HepG2 (cell line): ENCODE data around the gene GMEB2. TPM values are rescaled to one million over a fixed set of nuclear protein-coding genes. Genes with fewer than 3 reads are reported as not detected.

ENCODE experiments used
- CEBPZ ChIP-seq: IDR thresholded peaks from 2 replicates; pipeline ENCODE4 v1.6.1; 2012; ENCODE audit warnings: low read length, improper control_type of control experiment
- JUND ChIP-seq: sonication (generic); formaldehyde crosslinking; IDR thresholded peaks from 2 replicates; pipeline ENCODE4 v1.8.0; 2022; ENCODE audit warnings: mild to moderate bottlenecking, missing genetic modification reagents
- MTA1 ChIP-seq: sonication (generic); formaldehyde crosslinking; IDR thresholded peaks from 2 replicates; pipeline ENCODE4 v1.4.0; 2020; ENCODE audit warnings: missing genetic modification reagents, mild to moderate bottlenecking, borderline replicate concordance
- ZBTB3 ChIP-seq: sonication (generic); formaldehyde crosslinking; IDR thresholded peaks from 2 replicates; pipeline ENCODE4 v1.4.0; 2020; ENCODE audit warnings: low read depth, mild to moderate bottlenecking, moderate library complexity, missing genetic modification reagents, borderline replicate concordance
- ZC3H13 ChIP-seq: sonication (generic); formaldehyde crosslinking; IDR thresholded peaks from 2 replicates; pipeline ENCODE4 v1.8.1; 2023; ENCODE audit warnings: mild to moderate bottlenecking, missing genetic modification reagents, moderate library complexity
- ZFP36L2 ChIP-seq: sonication (generic); formaldehyde crosslinking; IDR thresholded peaks from 2 replicates; pipeline ENCODE4 v1.4.0; 2020; ENCODE audit warnings: missing genetic modification reagents
- ZNF12 ChIP-seq: sonication (generic); formaldehyde crosslinking; IDR thresholded peaks from 2 replicates; pipeline ENCODE4 v1.5.0; 2020; ENCODE audit warnings: missing genetic modification reagents
- ZNF562 ChIP-seq: sonication (generic); formaldehyde crosslinking; IDR thresholded peaks from 2 replicates; pipeline ENCODE4 v1.8.0; 2022; ENCODE audit warnings: missing genetic modification reagents, borderline replicate concordance
- ZNF749 ChIP-seq: sonication (generic); formaldehyde crosslinking; IDR thresholded peaks from 2 replicates; pipeline ENCODE4 v1.8.0; 2022; ENCODE audit warnings: mild to moderate bottlenecking, missing genetic modification reagents, moderate library complexity, borderline replicate concordance
- ZNF841 ChIP-seq: sonication (generic); formaldehyde crosslinking; IDR thresholded peaks from 2 replicates; pipeline ENCODE4 v1.8.1; 2023; ENCODE audit warnings: missing genetic modification reagents, borderline replicate concordance
- polyA plus RNA-seq, 8 experiments: library from polyadenylated mRNA; depleted of rRNA in 3 of 8; stranded (reverse) in 7 of 8; unstranded in 1 of 8; fragments of >200 nt; fragmentation: Illumina TruSeq in 4 of 8; extraction: Trizol in 4 of 8; gene quantifications; 2 replicates each; pipeline versions ENCODE4 v1.2.1 to v1.2.3, GENCODE V29; 2011 to 2016; ENCODE audit warnings: low read depth in 4 of 8, missing spikeins in 1 of 8, mixed read lengths in 1 of 8; ENCODE audit not compliant: insufficient read depth in 1 of 8
- total RNA-seq, 5 experiments: library from RNA; depleted of rRNA; stranded (reverse); fragments of >200 nt; fragmentation: Illumina TruSeq; extraction: Trizol; gene quantifications; 2 replicates each; pipeline ENCODE4 v1.2.3, GENCODE V29; 2016; ENCODE audit warnings: low read depth in 1 of 5
- TF ChIP-seq, protein P1 (sequence below), 2 experiments: IDR thresholded peaks; 2 replicates each; pipeline ENCODE4 v1.6.1; 2011 to 2012; ENCODE audit warnings: low read length in 2 of 2, borderline replicate concordance in 1 of 2, low read depth in 1 of 2, mild to moderate bottlenecking in 1 of 2, moderate library complexity in 1 of 2
- TF ChIP-seq, protein P2 (sequence below): sonication (generic); formaldehyde crosslinking; IDR thresholded peaks from 2 replicates; pipeline ENCODE4 v1.4.0; 2020; ENCODE audit warnings: missing genetic modification reagents
- TF ChIP-seq, protein P3 (sequence below): sonication (generic); formaldehyde crosslinking; IDR thresholded peaks from 2 replicates; pipeline ENCODE4 v1.4.0; 2020; ENCODE audit warnings: missing genetic modification reagents

GMEB2 gene
- total and polyA plus RNA-seq, 2 of the 13 experiments (the other 11 are each of a cell fraction or from before 2014, with no cell fraction given) = 10.6 to 12.4 TPM

GRCh38 chr20:63574829-63575743, 51.8 kb downstream of the GMEB2 start (continued):
- TF ChIP-seq ZNF12 (CRISPR knock-in tag) = no peak
- TF ChIP-seq, protein P1, sequence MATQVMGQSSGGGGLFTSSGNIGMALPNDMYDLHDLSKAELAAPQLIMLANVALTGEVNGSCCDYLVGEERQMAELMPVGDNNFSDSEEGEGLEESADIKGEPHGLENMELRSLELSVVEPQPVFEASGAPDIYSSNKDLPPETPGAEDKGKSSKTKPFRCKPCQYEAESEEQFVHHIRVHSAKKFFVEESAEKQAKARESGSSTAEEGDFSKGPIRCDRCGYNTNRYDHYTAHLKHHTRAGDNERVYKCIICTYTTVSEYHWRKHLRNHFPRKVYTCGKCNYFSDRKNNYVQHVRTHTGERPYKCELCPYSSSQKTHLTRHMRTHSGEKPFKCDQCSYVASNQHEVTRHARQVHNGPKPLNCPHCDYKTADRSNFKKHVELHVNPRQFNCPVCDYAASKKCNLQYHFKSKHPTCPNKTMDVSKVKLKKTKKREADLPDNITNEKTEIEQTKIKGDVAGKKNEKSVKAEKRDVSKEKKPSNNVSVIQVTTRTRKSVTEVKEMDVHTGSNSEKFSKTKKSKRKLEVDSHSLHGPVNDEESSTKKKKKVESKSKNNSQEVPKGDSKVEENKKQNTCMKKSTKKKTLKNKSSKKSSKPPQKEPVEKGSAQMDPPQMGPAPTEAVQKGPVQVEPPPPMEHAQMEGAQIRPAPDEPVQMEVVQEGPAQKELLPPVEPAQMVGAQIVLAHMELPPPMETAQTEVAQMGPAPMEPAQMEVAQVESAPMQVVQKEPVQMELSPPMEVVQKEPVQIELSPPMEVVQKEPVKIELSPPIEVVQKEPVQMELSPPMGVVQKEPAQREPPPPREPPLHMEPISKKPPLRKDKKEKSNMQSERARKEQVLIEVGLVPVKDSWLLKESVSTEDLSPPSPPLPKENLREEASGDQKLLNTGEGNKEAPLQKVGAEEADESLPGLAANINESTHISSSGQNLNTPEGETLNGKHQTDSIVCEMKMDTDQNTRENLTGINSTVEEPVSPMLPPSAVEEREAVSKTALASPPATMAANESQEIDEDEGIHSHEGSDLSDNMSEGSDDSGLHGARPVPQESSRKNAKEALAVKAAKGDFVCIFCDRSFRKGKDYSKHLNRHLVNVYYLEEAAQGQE (IDR thresholded peaks at IDR 0.05; ENCODE audit: borderline replicate concordance in 1 of 2, low read depth in 1 of 2, low read length in 2 of 2) = no peak
- TF ChIP-seq ZNF749 (CRISPR knock-in tag) = 0 out of 2 replicates have a peak, but pooled peaks have one; percentile 64
- TF ChIP-seq, protein P2, sequence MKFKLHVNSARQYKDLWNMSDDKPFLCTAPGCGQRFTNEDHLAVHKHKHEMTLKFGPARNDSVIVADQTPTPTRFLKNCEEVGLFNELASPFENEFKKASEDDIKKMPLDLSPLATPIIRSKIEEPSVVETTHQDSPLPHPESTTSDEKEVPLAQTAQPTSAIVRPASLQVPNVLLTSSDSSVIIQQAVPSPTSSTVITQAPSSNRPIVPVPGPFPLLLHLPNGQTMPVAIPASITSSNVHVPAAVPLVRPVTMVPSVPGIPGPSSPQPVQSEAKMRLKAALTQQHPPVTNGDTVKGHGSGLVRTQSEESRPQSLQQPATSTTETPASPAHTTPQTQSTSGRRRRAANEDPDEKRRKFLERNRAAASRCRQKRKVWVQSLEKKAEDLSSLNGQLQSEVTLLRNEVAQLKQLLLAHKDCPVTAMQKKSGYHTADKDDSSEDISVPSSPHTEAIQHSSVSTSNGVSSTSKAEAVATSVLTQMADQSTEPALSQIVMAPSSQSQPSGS (CRISPR knock-in tag) = peak; percentile 47; the same call in 1 of the 2 replicates
- no peak for TF ChIP-seq CEBPZ
- peak; percentile 36; the same call in 1 of the 2 replicates for TF ChIP-seq JUND
- no peak for TF ChIP-seq MTA1
- TF ChIP-seq ZBTB3 = no peak
- TF ChIP-seq ZNF562 (CRISPR knock-in tag) = no peak
- TF ChIP-seq ZFP36L2 (CRISPR knock-in tag) = 0 out of 2 replicates have a peak, but pooled peaks have one; percentile 82
- TF ChIP-seq ZC3H13 (CRISPR knock-in tag) = no peak
- TF ChIP-seq ZNF841 (CRISPR knock-in tag) = no peak
- TF ChIP-seq, protein P3, sequence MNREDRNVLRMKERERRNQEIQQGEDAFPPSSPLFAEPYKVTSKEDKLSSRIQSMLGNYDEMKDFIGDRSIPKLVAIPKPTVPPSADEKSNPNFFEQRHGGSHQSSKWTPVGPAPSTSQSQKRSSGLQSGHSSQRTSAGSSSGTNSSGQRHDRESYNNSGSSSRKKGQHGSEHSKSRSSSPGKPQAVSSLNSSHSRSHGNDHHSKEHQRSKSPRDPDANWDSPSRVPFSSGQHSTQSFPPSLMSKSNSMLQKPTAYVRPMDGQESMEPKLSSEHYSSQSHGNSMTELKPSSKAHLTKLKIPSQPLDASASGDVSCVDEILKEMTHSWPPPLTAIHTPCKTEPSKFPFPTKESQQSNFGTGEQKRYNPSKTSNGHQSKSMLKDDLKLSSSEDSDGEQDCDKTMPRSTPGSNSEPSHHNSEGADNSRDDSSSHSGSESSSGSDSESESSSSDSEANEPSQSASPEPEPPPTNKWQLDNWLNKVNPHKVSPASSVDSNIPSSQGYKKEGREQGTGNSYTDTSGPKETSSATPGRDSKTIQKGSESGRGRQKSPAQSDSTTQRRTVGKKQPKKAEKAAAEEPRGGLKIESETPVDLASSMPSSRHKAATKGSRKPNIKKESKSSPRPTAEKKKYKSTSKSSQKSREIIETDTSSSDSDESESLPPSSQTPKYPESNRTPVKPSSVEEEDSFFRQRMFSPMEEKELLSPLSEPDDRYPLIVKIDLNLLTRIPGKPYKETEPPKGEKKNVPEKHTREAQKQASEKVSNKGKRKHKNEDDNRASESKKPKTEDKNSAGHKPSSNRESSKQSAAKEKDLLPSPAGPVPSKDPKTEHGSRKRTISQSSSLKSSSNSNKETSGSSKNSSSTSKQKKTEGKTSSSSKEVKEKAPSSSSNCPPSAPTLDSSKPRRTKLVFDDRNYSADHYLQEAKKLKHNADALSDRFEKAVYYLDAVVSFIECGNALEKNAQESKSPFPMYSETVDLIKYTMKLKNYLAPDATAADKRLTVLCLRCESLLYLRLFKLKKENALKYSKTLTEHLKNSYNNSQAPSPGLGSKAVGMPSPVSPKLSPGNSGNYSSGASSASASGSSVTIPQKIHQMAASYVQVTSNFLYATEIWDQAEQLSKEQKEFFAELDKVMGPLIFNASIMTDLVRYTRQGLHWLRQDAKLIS (CRISPR knock-in tag) = no peak
